Measurements from ENCODE around the gene PSG2.
"Not testable (repeated sequence)": the region's sequence is repeated elsewhere in the genome, so short reads cannot be mapped to it uniquely, and the experiment has no call there.

The PSG2 gene

GRCh38 chr19:43062418-43062817 lies 20.1 kb downstream of the PSG2 start:
- DNase-seq, result not testable (repeated sequence)

- DNase-seq, result not testable (repeated sequence)
Measured at GRCh38 chr19:43061326-43061725, 21.2 kb downstream of the PSG2 start.

- not testable (repeated sequence) for DNase-seq
Measured at GRCh38 chr19:43060254-43060653, 22.2 kb downstream of the PSG2 start.

- DNase-seq, result not testable (repeated sequence)
Measured at GRCh38 chr19:43059482-43059881, 23.0 kb downstream of the PSG2 start.

DNA sequence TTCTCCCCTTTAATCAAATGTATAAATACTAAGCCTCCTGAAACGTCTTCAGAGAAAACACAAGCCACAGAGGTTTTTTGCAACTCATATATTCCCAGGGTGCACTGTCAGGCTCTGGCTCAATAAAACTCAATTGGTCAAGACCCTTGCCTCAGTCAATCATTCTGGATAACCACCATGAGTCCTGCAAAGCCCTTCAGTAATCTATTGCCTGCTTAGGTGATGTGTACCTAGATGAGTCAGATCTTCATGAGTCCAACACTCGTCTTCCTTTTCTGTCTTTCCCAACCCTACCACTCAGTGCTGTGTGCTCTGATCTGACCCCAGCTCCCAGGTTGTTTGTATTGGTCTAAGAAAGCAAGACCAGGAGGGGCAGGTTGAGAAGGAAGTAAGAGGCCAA lies 24.1 kb downstream of the PSG2 start:
- not testable (repeated sequence) for DNase-seq

- not testable (repeated sequence) for DNase-seq
Measured at GRCh38 chr19:43047966-43048365, 34.5 kb downstream of the PSG2 start.

DNA sequence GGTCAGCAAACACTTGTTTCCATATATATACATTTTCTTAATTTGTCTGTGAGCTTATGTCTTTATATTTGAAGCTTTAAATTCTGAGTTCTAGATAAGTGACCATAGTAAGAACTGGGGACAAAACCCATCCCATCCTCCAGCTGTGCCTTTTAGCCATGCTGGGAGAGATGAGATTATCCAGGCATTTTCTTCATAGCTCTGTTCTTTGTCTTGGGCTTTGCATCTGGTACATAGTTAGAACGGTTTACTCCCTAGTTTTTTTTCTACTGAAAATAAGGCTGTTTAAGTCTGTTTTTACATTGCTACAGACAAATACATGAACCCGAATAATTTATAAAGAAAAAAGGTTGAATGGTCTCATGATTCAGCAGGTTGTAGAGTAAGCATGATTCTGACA lies 35.9 kb downstream of the PSG2 start:
- DNase-seq, result not testable (repeated sequence)

GRCh38 chr19:43043492-43044180 lies 38.9 kb downstream of the PSG2 start:
- not testable (repeated sequence) for DNase-seq

- not testable (repeated sequence) for DNase-seq
Measured at GRCh38 chr19:43031645-43032044, 50.9 kb downstream of the PSG2 start.

DNA sequence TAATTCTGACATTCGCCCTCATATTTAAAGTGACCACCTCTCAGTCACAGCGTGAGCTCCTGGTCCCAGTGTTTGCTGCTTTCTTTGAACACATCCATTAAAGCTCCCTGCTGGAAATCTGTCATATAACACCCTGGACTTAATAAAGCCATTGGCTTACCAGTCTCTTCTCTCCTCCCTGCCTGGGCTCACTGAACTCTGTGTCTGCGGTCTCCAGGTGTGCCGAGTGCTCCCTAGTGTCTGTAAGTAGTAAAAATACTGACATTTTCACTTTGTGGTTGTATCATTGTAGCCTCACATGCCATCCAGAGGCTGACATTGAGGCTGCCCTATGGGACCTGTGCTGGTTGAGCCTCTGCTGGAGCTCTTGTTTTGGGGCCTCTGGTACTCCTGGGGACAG lies 53.6 kb downstream of the PSG2 start:
- DNase-seq, result no peak

DNA sequence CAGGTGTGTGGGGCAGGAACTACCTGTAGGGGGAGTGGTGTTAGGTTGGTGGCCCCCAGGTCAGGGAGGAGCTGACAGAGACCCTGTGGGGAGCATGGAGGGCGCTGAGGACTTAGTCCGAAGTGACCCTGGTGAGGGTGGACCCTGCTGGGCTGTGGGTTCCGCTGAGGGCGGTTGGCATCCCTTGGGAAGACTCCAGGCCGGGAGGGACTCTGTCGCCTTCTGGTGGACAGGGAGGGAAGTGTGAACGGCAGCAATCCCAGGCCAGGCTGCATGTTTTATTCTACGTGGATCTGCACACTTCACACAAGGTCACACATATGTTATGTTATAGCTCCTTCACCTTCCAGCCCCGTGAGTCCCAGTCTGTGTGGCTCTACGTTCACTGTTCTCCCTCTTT lies 54.5 kb downstream of the PSG2 start:
- DNase-seq, result not testable (repeated sequence)

DNA sequence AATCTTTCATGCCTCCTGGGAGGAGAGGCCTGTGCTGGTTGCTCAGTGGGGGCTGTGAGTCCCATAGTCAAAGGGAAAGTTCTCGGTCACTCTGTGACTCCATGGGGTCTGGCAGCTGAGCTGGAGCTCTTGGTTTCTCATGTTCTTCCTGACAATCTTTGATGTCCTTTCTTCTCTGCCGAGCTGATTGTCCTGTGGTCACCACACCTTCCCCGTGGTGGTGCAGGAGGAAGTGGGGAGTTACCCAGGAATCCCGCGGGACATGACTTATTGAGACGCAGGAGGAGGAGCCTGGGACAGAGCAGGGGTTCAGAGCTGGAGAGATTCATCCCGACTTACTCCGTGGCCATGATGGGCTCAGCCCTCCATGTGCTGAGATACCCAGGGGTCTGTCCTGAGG lies 55.4 kb downstream of the PSG2 start:
- not testable (repeated sequence) for DNase-seq

GRCh38 chr19:43026369-43026768 lies 56.1 kb downstream of the PSG2 start, which contains the start of gene PSG11:
PSG11 (minus strand) TSS chr19:43026469; CDS start chr19:43026372, 97 bp downstream.
- not testable (repeated sequence) for DNase-seq

GRCh38 chr19:43022098-43022497 lies 60.4 kb downstream of the PSG2 start:
- not testable (repeated sequence) for DNase-seq

DNA sequence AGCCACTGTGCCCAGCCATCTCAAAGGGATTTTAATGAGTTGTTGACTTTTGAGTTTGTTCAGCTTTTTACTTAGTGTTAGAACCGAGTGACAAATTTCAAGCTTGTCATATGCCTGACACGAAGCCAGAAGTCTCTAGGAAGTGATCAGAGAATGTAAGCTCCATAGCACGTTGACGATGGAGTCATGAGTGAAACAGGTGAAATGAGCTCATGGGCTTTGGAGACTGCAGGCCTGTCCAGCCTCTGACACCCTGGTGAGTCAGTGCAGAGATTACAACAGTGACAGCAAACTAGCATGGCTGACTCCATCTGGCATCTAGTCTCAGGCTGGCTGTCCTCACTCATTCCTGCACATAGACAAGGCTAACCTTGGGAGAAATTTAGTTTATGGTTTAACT lies 60.9 kb downstream of the PSG2 start:
- DNase-seq, result not testable (repeated sequence)

DNA sequence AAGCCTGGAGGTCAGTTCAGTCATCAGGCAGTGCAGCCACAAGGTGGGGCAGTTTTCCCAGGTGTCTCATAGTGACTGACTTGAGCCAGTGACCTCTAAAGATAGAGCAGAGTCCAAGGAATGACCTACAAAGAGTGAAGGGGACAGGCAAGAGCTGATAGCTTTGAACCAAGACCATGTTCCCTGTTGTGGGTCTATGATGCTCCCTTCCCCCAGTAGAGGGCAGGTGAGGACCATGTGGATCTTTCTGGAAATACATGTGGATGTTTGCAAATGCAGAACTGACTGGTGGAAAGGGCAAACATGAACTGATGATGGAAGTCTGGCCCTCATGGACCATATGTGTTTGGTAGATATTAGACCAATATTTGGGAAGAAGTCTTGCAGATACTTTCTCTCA lies 62.9 kb downstream of the PSG2 start:
- DNase-seq, result not testable (repeated sequence)
